Osteocyte (in vitro differentiated cells): ENCODE measurements around the gene OSBP2. TPM values are rescaled to one million over a fixed set of nuclear protein-coding genes. Genes with fewer than 3 reads are reported as not detected.

Source experiments
- DNase-seq: peaks from one replicate; pipeline ENCODE4 v3.0.0; 2021; ENCODE audit warnings: mixed read lengths; ENCODE audit not compliant: unreplicated experiment; ENCODE audit errors: extremely low spot score
- H3K27ac Mint-ChIP-seq: one replicate; pipeline ENCODE4 v1.8.0; 2021; ENCODE audit warnings: mild to moderate bottlenecking, mixed read lengths; ENCODE audit not compliant: unreplicated experiment
- H3K27me3 Mint-ChIP-seq: one replicate; pipeline ENCODE4 v1.8.0; 2021; ENCODE audit warnings: mixed read lengths; ENCODE audit not compliant: unreplicated experiment
- H3K36me3 Mint-ChIP-seq: one replicate; pipeline ENCODE4 v1.8.0; 2021; ENCODE audit warnings: mixed read lengths; ENCODE audit not compliant: unreplicated experiment
- H3K4me1 Mint-ChIP-seq: one replicate; pipeline ENCODE4 v1.8.0; 2021; ENCODE audit warnings: mixed read lengths; ENCODE audit not compliant: unreplicated experiment
- H3K4me3 Mint-ChIP-seq: one replicate; pipeline ENCODE4 v1.8.0; 2021; ENCODE audit warnings: mild to moderate bottlenecking, moderate library complexity, mixed read lengths; ENCODE audit not compliant: unreplicated experiment
- H3K9me3 Mint-ChIP-seq: one replicate; pipeline ENCODE4 v1.8.0; 2021; ENCODE audit warnings: mixed read lengths; ENCODE audit not compliant: unreplicated experiment
- CTCF ChIP-seq: fragments of 200-600 bp; sonication (generic); IDR thresholded peaks from 2 replicates; pipeline ENCODE4 v1.5.0; 2021; ENCODE audit warnings: antibody characterized with exemption, mild to moderate bottlenecking, moderate library complexity
- total RNA-seq: library from RNA; stranded (reverse); gene quantifications from 2 replicates; pipeline ENCODE4 v1.2.1, GENCODE V29; 2021

OSBP2 gene
- total RNA-seq, 1 donor from 2014 or later = 3.8 TPM

GRCh38 chr22:30869667-30870395 is 175.2 kb downstream of the OSBP2 start:
- TF ChIP-seq CTCF = no peak
- Mint-ChIP-seq H3K4me3 (no peak overlapping the region), H3K27ac (no peak overlapping the region), H3K9me3 (no peaks in the 10 kb centered on the region), H3K4me1 (peaks cover 16% of the 10 kb centered on the region), H3K27me3 (no peaks in the 10 kb centered on the region), H3K36me3 (peaks cover 3% of the 10 kb centered on the region)
- no peak for DNase-seq

GRCh38 chr22:30870451-30871345 is 176.0 kb downstream of the OSBP2 start:
- no peak for DNase-seq
- peaks cover 16% of the 10 kb centered on the region for H3K4me1 Mint-ChIP-seq
- TF ChIP-seq CTCF = no peak
- H3K27me3 Mint-ChIP-seq = no peaks in the 10 kb centered on the region
- no peak overlapping the region for H3K4me3 Mint-ChIP-seq
- H3K9me3 Mint-ChIP-seq = no peaks in the 10 kb centered on the region
- H3K36me3 Mint-ChIP-seq = peaks cover 3% of the 10 kb centered on the region
- H3K27ac Mint-ChIP-seq = no peak overlapping the region

- no peak for TF ChIP-seq CTCF
- DNase-seq = no peak
- Mint-ChIP-seq H3K27ac (no peak overlapping the region), H3K27me3 (no peaks in the 10 kb centered on the region), H3K36me3 (peaks cover 3% of the 10 kb centered on the region), H3K4me3 (no peak overlapping the region), H3K9me3 (no peaks in the 10 kb centered on the region), H3K4me1 (peaks cover 16% of the 10 kb centered on the region)
These were observed 177.0 kb downstream of the OSBP2 start for GRCh38 chr22:30871391-30872284.

GRCh38 chr22:30872285-30873041 is 177.8 kb downstream of the OSBP2 start:
- H3K27me3 Mint-ChIP-seq = no peaks in the 10 kb centered on the region
- H3K27ac Mint-ChIP-seq = no peak overlapping the region
- H3K36me3 Mint-ChIP-seq = peaks cover 3% of the 10 kb centered on the region
- no peaks in the 10 kb centered on the region for H3K9me3 Mint-ChIP-seq
- H3K4me1 Mint-ChIP-seq = peaks cover 16% of the 10 kb centered on the region
- TF ChIP-seq CTCF = no peak
- no peak for DNase-seq
- H3K4me3 Mint-ChIP-seq = no peak overlapping the region
